GM21619 (cell line): ENCODE measurements around the gene TRPC1.
A peak's percentile ranks its signal among the peaks of the same experiment; 100 is the strongest.

ENCODE experiments used
- ATAC-seq: cut with Tn5 transposase; IDR thresholded peaks from one replicate; pipeline ENCODE4 v1.9.1; 2021; ENCODE audit not compliant: unreplicated experiment

Gene TRPC1

DNA sequence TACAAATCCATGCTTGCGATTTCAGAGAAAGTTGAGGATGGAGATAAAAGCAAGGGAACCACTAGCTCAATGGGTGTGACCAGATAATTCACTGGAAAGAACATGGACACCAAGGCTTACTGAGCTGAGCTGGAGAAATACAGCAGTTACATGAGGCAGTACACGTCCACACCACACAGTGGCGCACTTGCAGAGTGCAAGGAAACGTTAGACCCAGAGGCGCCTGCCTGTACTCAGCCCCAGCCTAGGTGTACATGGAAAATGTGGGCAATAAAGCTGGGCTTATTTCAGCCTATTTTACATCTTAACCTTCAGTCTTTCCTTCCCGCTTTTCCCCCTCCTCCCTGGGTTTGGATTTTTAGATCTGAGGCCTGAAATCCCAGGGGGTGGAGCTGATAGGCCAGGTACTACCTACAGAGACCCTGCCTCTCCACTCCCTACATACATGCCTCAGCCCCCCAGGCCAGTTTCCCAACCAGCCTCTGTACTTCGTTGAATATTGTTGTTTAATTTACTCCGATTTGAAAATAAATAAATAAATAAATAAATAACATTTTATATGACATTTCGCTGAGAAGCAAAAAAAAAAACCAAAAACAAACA lies 105.0 kb downstream of the TRPC1 start:
- peak; percentile 99 for ATAC-seq

DNA sequence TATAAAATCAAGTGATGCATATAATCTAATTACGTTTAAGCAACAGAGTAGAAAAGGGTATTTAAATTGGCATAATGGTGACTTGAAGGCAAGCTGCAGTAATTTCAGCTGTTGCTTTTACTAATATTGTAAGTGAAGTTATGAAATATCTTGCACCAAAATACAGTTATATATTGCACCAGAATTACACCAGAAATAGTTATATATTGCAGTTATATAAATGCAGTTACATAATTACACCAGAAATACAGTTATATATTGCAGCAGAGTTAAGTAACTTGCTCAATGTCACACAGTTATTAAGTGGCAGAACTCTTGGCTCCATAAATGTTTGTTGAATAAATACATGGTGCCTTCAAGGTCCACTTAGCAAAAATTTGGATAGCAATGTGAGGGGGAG lies 113.7 kb downstream of the TRPC1 start:
- ATAC-seq, result no peak

DNA sequence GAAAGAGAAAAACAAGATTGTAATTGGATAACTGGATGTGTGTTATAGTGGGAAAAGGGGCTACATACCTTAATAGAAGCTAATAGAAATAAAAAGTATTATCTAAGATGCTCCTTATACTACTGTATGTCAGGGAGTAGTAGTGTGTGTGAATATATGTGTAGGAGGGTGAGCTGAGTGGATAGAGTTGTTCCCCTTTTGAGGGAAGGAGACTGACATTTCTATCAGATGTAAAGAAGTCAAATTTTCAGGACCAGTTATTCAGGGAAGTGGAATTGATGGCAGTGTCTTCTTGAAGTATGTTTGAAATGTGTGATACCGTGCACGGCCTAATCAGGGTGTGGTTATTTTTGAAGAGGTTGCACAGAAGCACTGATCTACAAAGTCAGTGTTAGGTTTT lies 116.0 kb downstream of the TRPC1 start:
- ATAC-seq, result no peak

DNA sequence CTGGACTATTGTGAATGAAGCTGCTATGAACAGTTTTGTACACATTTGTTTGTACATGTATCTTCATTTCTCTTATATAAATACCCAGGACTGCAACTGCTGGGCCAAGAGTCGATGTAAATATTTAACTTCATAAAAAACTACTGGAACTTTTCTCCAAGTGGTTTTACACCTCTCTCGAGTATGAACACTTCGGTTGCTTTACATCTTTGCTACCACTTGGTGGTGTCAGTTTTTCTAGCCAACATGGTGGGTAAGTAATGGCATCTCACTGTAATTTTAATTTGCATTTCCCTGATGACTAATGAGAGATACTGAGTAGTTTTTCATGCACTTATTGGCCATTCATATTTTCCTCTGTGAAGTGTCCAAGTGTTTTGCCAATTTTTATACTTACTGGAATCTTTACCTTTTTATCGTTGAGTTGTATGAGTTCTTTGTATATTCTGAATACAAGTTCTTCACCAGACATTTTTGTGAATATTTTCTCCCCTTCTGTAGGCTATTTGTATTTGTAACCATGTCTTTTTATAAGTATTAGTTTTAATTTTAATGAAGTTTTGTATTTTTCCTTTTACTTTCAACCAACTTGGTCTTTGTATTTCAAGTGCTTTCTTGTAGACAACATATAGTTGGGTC lies 120.6 kb downstream of the TRPC1 start:
- ATAC-seq, result peak; percentile 77

DNA sequence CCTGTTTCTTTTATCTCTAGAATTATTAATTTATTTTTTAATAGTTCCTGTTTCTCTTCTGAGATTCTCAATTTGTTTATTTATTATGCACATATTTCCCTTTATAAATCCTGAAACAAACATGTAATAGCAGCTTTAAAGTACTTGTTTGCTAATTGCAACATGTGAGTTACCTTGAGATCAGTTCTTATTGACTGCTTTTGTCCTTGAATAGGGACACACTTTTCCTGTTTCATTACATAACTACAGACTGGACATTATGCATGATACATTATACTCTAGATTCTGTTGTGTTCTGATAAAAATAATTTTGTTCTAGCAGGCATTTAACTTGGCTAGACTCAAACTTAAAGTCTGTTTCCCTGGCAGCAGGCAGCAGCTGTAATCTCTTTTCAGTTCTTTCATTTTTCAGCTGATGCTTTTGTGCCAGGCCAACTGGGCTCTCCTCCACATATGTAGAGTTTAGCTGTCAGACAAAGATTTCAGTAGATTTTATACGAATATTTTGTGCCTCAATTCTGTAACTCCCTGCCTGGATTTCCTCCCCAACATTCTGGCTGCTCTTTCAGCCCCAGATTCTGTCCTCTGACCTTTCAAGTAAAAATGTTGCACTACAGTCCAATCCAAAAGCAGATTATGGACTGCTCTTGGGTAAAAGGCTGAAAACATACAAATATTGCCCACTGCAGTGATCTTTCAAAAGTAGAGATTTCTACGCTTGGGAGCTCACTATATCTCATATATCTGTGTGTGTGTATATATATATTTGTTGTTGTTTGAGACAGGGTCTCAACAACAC lies 123.1 kb downstream of the TRPC1 start:
- ATAC-seq, result no peak

DNA sequence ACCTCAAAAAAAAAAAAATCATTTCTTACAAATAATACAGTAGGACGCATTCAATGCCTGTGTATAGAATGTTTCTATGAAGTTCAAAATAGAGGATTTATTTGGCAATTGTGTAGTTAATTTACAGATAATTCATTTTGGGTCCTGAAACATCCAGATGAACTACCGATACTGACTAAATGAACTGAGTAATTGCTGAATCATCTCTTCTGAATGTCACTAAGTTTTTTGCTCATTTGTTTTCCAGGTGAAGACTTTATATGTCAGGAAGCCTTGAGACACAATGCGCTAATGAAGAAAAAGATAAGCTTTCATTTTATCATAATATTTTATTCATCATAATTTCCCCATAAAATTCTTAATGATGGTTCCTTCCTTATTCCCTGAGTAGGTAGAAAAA lies 125.3 kb downstream of the TRPC1 start:
- ATAC-seq, result no peak

DNA sequence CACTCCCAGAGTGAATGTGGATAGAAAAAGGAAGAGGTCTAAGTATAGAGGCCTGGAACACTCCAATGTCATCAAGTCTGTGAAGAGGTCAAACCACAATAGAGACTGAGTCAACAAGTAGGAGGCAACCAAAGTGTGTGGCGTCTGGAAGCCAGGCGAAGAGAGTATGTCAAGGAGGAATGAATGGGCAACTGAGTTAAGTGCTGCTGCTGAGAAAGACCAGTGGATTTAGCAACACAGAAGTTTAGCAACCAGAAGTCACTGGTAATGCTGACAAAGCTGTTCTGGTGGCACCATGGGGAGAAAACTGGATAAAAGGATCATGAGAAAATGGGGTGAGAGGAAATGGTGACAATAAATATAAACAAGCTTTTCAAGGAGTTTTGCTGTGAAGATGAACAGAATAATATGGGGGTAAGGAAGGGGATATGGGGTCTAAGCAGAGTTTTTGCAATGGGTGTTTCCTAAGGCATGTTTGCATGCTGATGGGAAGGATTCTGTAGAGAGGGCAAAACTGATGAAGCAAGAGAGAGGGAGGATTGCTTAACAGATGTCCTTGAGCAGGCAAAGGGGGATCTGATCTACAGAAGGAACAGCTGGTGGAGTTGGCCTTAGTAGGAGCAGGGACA lies 126.7 kb downstream of the TRPC1 start:
- ATAC-seq, result no peak

DNA sequence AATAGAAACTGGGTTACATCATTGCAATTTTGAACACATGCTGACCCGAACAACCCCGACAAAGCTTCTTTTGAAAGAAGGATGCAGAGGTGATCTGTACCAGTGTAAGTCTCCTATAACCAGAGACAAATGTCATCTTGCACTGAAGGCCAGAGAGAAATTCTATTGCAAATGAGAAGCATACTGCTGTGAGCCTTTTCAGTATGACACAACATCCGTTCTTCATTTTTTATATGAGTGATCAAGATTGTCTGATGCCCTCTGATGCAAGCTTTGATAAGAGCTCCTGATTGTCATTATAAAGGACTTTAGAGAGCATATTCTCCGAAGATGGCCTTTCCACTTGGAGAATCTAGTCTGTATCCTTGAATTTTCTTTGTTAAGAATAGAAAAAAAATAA lies 128.2 kb downstream of the TRPC1 start:
- ATAC-seq, result no peak

DNA sequence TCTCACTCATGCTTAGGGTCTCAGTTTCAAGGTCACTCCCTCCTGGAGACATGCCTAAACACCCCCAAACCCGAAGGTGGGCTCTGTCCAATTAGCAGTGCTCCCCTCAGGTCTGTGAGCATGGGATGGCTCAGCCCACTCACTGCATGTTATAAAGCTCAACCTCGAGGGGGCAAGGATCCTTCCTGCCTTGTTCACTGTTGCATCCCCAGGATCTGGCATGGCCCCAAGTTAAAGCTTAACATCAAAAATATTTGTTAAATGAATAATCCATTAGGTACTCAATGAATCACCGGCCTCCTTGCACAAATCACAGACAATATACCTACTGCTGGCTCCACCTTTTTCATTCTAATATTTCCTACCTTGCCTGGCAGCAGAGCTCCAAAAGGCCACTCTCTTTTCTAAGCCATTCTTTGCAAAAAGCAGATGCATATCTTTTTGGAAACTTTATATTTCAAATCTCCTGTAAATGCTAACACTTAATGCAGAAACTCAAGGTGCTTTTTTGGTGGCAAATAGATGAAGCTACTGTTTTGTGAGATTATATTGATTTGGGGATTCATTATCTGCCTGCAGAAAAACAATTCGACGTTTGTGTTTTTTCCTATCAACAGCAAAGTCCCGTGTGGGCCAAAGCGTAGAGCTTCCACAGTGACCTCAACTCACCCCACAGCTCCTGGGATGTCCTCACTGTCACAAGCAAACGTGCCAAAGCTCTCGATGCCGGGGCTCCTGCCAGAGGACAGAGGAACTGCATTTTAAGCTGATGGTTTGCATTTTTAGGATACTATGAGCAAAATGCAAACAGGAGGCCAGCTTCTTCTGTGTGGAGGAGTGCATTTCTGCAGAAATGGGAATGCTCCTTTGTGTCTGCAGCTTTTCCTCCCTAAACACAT lies 129.7 kb downstream of the TRPC1 start:
- ATAC-seq, result no peak

DNA sequence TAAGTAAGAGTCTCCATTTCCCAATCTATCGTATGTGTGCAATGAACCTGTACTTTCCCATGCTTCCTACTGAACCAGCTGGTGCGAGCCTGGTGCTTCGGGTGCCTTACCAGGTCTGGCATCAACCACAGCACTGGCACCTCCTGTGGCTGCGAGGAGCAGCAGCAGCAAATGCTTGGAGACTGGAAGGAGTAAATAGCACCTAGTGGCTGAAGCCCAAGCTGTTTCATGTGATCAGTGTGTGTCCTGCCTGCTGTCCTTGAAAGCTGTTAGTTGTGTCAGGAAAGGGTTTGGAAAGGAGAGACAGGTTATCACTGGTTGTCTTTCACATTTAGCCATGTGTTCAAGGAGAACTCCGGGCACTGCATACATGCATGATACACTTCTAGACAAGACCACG lies 133.2 kb downstream of the TRPC1 start:
- ATAC-seq, result no peak
